Measurements from ENCODE around the gene EML6. TPM values are rescaled to one million over a fixed set of nuclear protein-coding genes. Genes with fewer than 3 reads are reported as not detected.

The EML6 gene
- total and polyA plus RNA-seq, 2 of the 13 experiments (the other 11 are each of a cell fraction or from before 2014, with no cell fraction given), result 17.2 to 32.4 TPM

DNA sequence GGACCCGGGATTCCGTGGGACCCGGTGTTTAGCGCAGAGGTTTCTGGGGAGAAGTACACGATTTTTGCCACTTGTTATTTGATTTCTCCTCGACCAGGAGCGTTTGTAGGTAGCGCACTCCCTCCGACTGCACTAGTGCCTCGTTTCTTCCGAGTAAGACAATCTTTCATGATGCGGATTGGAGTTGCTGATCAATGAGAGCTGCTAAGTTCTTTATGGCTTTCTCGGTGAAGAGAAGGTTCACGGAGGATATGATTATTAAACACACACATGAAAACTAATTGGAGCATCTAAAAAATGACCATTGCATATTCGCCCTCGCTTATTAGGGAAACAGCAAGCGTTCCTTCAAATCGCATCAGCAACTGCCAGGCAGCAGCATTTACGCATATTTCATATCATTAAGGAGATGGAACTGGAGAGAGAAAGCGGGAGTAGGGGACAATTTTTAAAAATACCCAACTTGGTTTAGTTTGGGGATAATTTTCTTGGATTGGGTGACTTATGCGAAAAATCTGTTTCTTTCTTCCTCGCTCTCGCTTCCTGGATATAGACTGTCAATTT is 616 bp downstream of the EML6 start (continued):
- TF ChIP-seq FLYWCH1 (CRISPR knock-in tag; IDR thresholded peaks at IDR 0.05), result 0 out of 2 replicates have a peak, but pooled peaks have one; percentile 62
- TF ChIP-seq ZBTB42 (CRISPR knock-in tag; IDR thresholded peaks at IDR 0.05), result peak; percentile 13; the same call in 1 of the 2 replicates
- TF ChIP-seq ZNF510 (CRISPR knock-in tag; IDR thresholded peaks at IDR 0.05; ENCODE audit: low read depth), result 0 out of 2 replicates have a peak, but pooled peaks have one; percentile 0
- 0 out of 2 replicates have a peak, but pooled peaks have one; percentile 6 for TF ChIP-seq IRX3 (CRISPR knock-in tag; IDR thresholded peaks at IDR 0.05; ENCODE audit: borderline replicate concordance, low read depth)
- TF ChIP-seq SNAPC5 (CRISPR knock-in tag; IDR thresholded peaks at IDR 0.05; ENCODE audit: borderline replicate concordance), result 0 out of 2 replicates have a peak, but pooled peaks have one; percentile 23
- TF ChIP-seq, protein P1, sequence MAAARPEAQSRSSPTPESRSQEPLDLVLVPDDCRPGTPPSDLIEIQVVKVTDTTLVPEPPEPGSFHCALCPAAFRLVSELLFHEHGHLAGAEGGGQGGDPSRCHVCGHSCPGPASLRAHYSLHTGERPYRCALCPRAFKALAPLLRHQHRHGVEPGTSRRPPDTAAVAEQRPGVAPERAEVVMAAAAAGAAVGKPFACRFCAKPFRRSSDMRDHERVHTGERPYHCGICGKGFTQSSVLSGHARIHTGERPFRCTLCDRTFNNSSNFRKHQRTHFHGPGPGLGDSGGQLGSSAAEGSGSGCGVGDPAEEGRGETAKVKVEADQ (CRISPR knock-in tag; IDR thresholded peaks at IDR 0.05; ENCODE audit: borderline replicate concordance), result 0 out of 2 replicates have a peak, but pooled peaks have one; percentile 1
- TF ChIP-seq THAP11 (CRISPR knock-in tag; IDR thresholded peaks at IDR 0.05), result no peak
- no peak for TF ChIP-seq JUNB (CRISPR knock-in tag; IDR thresholded peaks at IDR 0.05; ENCODE audit: borderline replicate concordance)
- TF ChIP-seq, protein P2, sequence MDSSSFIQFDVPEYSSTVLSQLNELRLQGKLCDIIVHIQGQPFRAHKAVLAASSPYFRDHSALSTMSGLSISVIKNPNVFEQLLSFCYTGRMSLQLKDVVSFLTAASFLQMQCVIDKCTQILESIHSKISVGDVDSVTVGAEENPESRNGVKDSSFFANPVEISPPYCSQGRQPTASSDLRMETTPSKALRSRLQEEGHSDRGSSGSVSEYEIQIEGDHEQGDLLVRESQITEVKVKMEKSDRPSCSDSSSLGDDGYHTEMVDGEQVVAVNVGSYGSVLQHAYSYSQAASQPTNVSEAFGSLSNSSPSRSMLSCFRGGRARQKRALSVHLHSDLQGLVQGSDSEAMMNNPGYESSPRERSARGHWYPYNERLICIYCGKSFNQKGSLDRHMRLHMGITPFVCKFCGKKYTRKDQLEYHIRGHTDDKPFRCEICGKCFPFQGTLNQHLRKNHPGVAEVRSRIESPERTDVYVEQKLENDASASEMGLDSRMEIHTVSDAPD (CRISPR knock-in tag; IDR thresholded peaks at IDR 0.05), result 0 out of 2 replicates have a peak, but pooled peaks have one; percentile 1
- no peak for TF ChIP-seq MYNN (CRISPR knock-in tag; IDR thresholded peaks at IDR 0.05; ENCODE audit: low read depth)
- TF ChIP-seq ZNF775 (CRISPR knock-in tag; IDR thresholded peaks at IDR 0.05; ENCODE audit: borderline replicate concordance), result no peak
- TF ChIP-seq CHCHD3 (CRISPR knock-in tag; IDR thresholded peaks at IDR 0.05), result 0 out of 2 replicates have a peak, but pooled peaks have one; percentile 16
- no peak for TF ChIP-seq ZNF142 (CRISPR knock-in tag; IDR thresholded peaks at IDR 0.05)
- TF ChIP-seq ZNF296 (CRISPR knock-in tag; conservative IDR thresholded peaks at IDR 0.05), result 0 out of 2 replicates have a peak, but pooled peaks have one; percentile 5
- 0 out of 2 replicates have a peak, but pooled peaks have one; percentile 22 for TF ChIP-seq ZNF724P (CRISPR knock-in tag; IDR thresholded peaks at IDR 0.05; ENCODE audit: borderline replicate concordance)
- TF ChIP-seq ZNF747 (CRISPR knock-in tag; IDR thresholded peaks at IDR 0.05; ENCODE audit: borderline replicate concordance), result no peak; the same call in 1 of the 2 replicates
- TF ChIP-seq ZSCAN31 (CRISPR knock-in tag; IDR thresholded peaks at IDR 0.05; ENCODE audit: low read depth), result no peak
- no peak for TF ChIP-seq SETDB1 (CRISPR knock-in tag; IDR thresholded peaks at IDR 0.05; ENCODE audit: borderline replicate concordance)
- TF ChIP-seq ZSCAN29 (CRISPR knock-in tag; conservative IDR thresholded peaks at IDR 0.05), result no peak
- peak; percentile 82 for TF ChIP-seq ASH2L (IDR thresholded peaks at IDR 0.05; ENCODE audit: insufficient read length, low read depth, low read length)
- TF ChIP-seq SRF (IDR thresholded peaks at IDR 0.05; ENCODE audit: low read depth, low read length), result 0 out of 2 replicates have a peak, but pooled peaks have one; percentile 53
